GM18499 (cell line): Measurements from ENCODE around the gene CARD11.
"Not testable (repeated sequence)": the region's sequence is repeated elsewhere in the genome, so short reads cannot be mapped to it uniquely, and the experiment has no call there.

Source experiments
- ATAC-seq: cut with Tn5 transposase; IDR thresholded peaks from one replicate; pipeline ENCODE4 v1.9.1; 2021; ENCODE audit warnings: moderate number of reproducible peaks; ENCODE audit not compliant: insufficient read depth, unreplicated experiment

CARD11 gene

GRCh38 chr7:3066506-3066905, 22.8 kb upstream of the CARD11 start:
- ATAC-seq: no peak

- no peak for ATAC-seq
These were observed 22.1 kb upstream of the CARD11 start for GRCh38 chr7:3065724-3066143.

- no peak for ATAC-seq
These were observed 20.4 kb upstream of the CARD11 start for GRCh38 chr7:3064067-3064466.

GRCh38 chr7:3063016-3063753, 19.5 kb upstream of the CARD11 start:
- ATAC-seq: peak; percentile 76

- no peak for ATAC-seq
These were observed 13.4 kb upstream of the CARD11 start for GRCh38 chr7:3057066-3057420.

GRCh38 chr7:3056234-3057065, 12.8 kb upstream of the CARD11 start:
- no peak for ATAC-seq

GRCh38 chr7:3055626-3056025, 12.0 kb upstream of the CARD11 start:
- no peak for ATAC-seq

- peak; percentile 87 for ATAC-seq
These were observed 692 bp downstream of the CARD11 start for GRCh38 chr7:3042861-3043489.

- no peak for ATAC-seq
These were observed 1.5 kb downstream of the CARD11 start for GRCh38 chr7:3041986-3042675.

- ATAC-seq: no peak
These were observed 3.9 kb downstream of the CARD11 start for GRCh38 chr7:3039787-3040186.

GRCh38 chr7:3038011-3038410, 5.7 kb downstream of the CARD11 start:
- ATAC-seq: not testable (repeated sequence)

GRCh38 chr7:3037259-3037658, 6.4 kb downstream of the CARD11 start:
- no peak for ATAC-seq

GRCh38 chr7:3034591-3035150, 9.0 kb downstream of the CARD11 start:
- no peak for ATAC-seq

- ATAC-seq: no peak
These were observed 10.1 kb downstream of the CARD11 start for GRCh38 chr7:3033581-3033980.

GRCh38 chr7:3033136-3033535, 10.5 kb downstream of the CARD11 start:
- ATAC-seq: no peak

GRCh38 chr7:3032256-3032655, 11.4 kb downstream of the CARD11 start:
- ATAC-seq: no peak

GRCh38 chr7:3029138-3029537, 14.5 kb downstream of the CARD11 start:
- ATAC-seq: no peak

- no peak for ATAC-seq
These were observed 14.9 kb downstream of the CARD11 start for GRCh38 chr7:3028758-3029093.

- ATAC-seq: no peak
These were observed 15.5 kb downstream of the CARD11 start for GRCh38 chr7:3028071-3028757.
